ENCODE results near the gene KCTD4.
"Not testable (repeated sequence)": the region's sequence is repeated elsewhere in the genome, so short reads cannot be mapped to it uniquely, and the experiment has no call there.

Gene KCTD4

GRCh38 chr13:45200701-45201232 is at the start of gene KCTD4:
Gene KCTD4 (minus strand): TSS chr13:45201045. CDS start chr13:45194567, 6,478 bp downstream.
- DNase-seq: no peak

- DNase-seq: no peak
Observed at GRCh38 chr13:45249662-45250061, 48.8 kb upstream of the KCTD4 start.

GRCh38 chr13:45244736-45245135 is 43.9 kb upstream of the KCTD4 start:
- DNase-seq: not testable (repeated sequence)

- DNase-seq: no peak
Observed at GRCh38 chr13:45243077-45243476, 42.2 kb upstream of the KCTD4 start.

- DNase-seq: no peak
Observed at GRCh38 chr13:45242524-45242923, 41.7 kb upstream of the KCTD4 start.

- no peak for DNase-seq
Observed at GRCh38 chr13:45242070-45242469, 41.2 kb upstream of the KCTD4 start.

GRCh38 chr13:45240143-45240542 is 39.3 kb upstream of the KCTD4 start:
- no peak for DNase-seq

GRCh38 chr13:45238945-45239795 is 38.3 kb upstream of the KCTD4 start:
- DNase-seq: no peak

GRCh38 chr13:45232591-45232990 is 31.7 kb upstream of the KCTD4 start:
- no peak for DNase-seq

GRCh38 chr13:45231722-45232121 is 30.9 kb upstream of the KCTD4 start:
- no peak for DNase-seq

- no peak for DNase-seq
Observed at GRCh38 chr13:45231305-45231704, 30.5 kb upstream of the KCTD4 start.

GRCh38 chr13:45229172-45229571 is 28.3 kb upstream of the KCTD4 start:
- DNase-seq: no peak

GRCh38 chr13:45228002-45228401 is 27.2 kb upstream of the KCTD4 start:
- DNase-seq: no peak

GRCh38 chr13:45226024-45226423 is 25.2 kb upstream of the KCTD4 start:
- DNase-seq: no peak

- no peak for DNase-seq
Observed at GRCh38 chr13:45225370-45225769, 24.5 kb upstream of the KCTD4 start.

- DNase-seq: no peak
Observed at GRCh38 chr13:45224176-45224575, 23.3 kb upstream of the KCTD4 start.

- DNase-seq: no peak
Observed at GRCh38 chr13:45222919-45223318, 22.1 kb upstream of the KCTD4 start.

- DNase-seq: no peak
Observed at GRCh38 chr13:45222516-45222915, 21.7 kb upstream of the KCTD4 start.

- no peak for DNase-seq
Observed at GRCh38 chr13:45220403-45220802, 19.6 kb upstream of the KCTD4 start.

GRCh38 chr13:45219938-45220375 is 19.1 kb upstream of the KCTD4 start:
- DNase-seq: no peak

GRCh38 chr13:45219123-45219891 is 18.5 kb upstream of the KCTD4 start:
- DNase-seq: no peak

- no peak for DNase-seq
Observed at GRCh38 chr13:45218689-45219088, 17.8 kb upstream of the KCTD4 start.

All from hypothalamus (tissue), 51 donors.